ENCODE data around the gene FAM234B.

GRCh38 chr12:13093191-13093847, 49.1 kb downstream of the FAM234B start:
- TF ChIP-seq CTCF (IDR thresholded peaks at IDR 0.05; ENCODE audit: poor library complexity, severe bottlenecking) (no peak), REST (IDR thresholded peaks at IDR 0.05; ENCODE audit: borderline replicate concordance) (no peak), POLR2AphosphoS5 (IDR thresholded peaks at IDR 0.05) (no peak), RAD21 (conservative IDR thresholded peaks at IDR 0.05) (no peak), EZH2 (IDR thresholded peaks at IDR 0.05; ENCODE audit: borderline replicate concordance, insufficient read depth, low read length, poor library complexity, severe bottlenecking) (no peak), EP300 (conservative IDR thresholded peaks at IDR 0.05; ENCODE audit: poor library complexity, severe bottlenecking) (no peak), TAF1 (IDR thresholded peaks at IDR 0.05; ENCODE audit: low read depth) (no peak)
